SU-DHL-6 (cell line): Measurements from ENCODE around the gene ATP8A1.

Experiments
- EZH2phosphoT487 ChIP-seq: fragments of 200-600 bp; sonication (generic), shearing (Covaris generic); conservative IDR thresholded peaks from 2 replicates; pipeline ENCODE4 v1.6.1; 2018; ENCODE audit warnings: mild to moderate bottlenecking, antibody characterized with exemption, low read length, moderate library complexity, mixed read lengths
- TF ChIP-seq, protein P1 (sequence below): fragments of 200-600 bp; sonication (generic); IDR thresholded peaks from one replicate; pipeline ENCODE4 v1.5.1; 2017; ENCODE audit warnings: antibody characterized with exemption, mild to moderate bottlenecking, low read length, moderate library complexity; ENCODE audit not compliant: insufficient read depth, poor library complexity, severe bottlenecking

DNA sequence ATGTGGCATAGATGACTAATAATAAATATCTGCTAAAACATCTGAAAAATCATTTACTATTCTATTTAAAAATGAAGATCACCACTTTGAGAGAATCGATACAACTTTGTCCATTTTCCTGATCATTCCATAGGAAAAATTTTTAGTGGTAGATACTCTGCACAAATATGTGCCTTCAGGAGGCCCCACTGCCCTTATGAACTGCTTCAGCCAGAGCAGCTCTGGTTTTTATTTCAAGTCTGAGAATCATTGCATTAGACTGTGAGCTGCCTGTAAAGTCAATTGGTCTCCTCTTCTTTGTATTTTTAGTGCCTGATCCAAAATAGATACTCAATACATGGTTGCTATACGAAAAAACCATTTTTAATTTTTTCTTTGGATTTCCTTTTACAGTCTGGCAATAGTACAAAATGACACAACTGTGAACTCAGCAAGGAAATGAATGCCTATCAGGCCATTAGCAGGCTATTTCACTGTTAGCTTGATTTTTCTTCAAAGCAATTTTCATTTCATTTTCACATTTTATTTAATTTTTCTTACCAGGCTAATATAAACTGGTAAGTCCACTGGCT is 190.5 kb downstream of the ATP8A1 start:
- TF ChIP-seq, protein P1, sequence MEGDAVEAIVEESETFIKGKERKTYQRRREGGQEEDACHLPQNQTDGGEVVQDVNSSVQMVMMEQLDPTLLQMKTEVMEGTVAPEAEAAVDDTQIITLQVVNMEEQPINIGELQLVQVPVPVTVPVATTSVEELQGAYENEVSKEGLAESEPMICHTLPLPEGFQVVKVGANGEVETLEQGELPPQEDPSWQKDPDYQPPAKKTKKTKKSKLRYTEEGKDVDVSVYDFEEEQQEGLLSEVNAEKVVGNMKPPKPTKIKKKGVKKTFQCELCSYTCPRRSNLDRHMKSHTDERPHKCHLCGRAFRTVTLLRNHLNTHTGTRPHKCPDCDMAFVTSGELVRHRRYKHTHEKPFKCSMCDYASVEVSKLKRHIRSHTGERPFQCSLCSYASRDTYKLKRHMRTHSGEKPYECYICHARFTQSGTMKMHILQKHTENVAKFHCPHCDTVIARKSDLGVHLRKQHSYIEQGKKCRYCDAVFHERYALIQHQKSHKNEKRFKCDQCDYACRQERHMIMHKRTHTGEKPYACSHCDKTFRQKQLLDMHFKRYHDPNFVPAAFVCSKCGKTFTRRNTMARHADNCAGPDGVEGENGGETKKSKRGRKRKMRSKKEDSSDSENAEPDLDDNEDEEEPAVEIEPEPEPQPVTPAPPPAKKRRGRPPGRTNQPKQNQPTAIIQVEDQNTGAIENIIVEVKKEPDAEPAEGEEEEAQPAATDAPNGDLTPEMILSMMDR = no peak
- TF ChIP-seq EZH2phosphoT487 = no peak
